GM12865 (cell line): Measurements from ENCODE around the gene LRP1-AS.

ENCODE experiments used
- DNase-seq: peaks from one replicate; pipeline ENCODE4 v3.0.0; 2010; ENCODE audit warnings: low read depth
- H3K4me3 ChIP-seq: 2 replicates; pipeline ENCODE4 v1.5.1; 2011; ENCODE audit warnings: mild to moderate bottlenecking, low read depth, low read length, control low read depth
- TF ChIP-seq, protein P1 (sequence below): IDR thresholded peaks from 2 replicates; pipeline ENCODE4 v1.5.1; 2011; ENCODE audit warnings: low read length, control low read depth, low read depth, inconsistent platforms; ENCODE audit not compliant: insufficient read depth; ENCODE audit errors: missing control alignments

LRP1-AS gene

DNA sequence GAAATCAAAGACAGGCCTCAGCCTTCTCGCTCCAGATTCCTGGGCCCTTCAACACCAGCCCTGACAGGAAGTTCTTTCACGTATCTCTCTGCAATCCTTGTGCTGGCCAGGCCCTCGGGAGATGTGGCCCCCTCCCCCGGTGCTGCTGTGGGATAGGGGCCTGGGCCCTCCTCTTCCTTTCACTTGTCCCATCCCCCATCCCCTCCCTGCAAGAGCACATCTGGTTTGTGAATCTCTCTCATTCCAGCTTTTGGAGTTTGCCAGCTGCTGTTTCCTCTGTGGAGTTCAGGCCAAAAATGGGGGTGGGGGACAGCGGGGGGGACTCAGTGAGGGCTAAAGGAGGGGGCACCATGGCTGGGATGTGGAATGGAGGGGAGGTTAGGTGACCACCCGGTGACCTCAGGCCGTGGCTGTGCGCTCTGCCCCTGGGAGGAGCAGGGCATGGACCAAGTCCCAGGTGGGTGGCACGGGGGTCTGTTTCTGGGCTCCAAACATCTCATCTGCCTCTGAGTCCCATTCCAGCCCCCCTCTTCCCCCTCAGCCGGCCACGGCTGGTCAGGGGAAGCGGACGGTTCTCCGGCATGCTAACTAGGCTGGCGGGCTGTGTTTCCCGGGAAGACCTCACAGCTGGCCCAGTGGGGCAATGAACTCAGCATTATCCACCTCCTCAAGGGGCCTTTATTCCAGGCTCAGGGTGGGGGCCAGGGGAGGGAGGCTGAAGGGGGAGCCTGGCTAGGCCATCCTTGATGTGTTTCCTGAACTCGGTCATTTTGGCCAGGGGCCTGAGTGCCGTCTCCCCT, 11.7 kb downstream of the LRP1-AS start:
- TF ChIP-seq, protein P1, sequence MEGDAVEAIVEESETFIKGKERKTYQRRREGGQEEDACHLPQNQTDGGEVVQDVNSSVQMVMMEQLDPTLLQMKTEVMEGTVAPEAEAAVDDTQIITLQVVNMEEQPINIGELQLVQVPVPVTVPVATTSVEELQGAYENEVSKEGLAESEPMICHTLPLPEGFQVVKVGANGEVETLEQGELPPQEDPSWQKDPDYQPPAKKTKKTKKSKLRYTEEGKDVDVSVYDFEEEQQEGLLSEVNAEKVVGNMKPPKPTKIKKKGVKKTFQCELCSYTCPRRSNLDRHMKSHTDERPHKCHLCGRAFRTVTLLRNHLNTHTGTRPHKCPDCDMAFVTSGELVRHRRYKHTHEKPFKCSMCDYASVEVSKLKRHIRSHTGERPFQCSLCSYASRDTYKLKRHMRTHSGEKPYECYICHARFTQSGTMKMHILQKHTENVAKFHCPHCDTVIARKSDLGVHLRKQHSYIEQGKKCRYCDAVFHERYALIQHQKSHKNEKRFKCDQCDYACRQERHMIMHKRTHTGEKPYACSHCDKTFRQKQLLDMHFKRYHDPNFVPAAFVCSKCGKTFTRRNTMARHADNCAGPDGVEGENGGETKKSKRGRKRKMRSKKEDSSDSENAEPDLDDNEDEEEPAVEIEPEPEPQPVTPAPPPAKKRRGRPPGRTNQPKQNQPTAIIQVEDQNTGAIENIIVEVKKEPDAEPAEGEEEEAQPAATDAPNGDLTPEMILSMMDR, result no peak
- H3K4me3 ChIP-seq, result no peak overlapping the region
- DNase-seq, result no peak

- DNase-seq, result no peak
- TF ChIP-seq, protein P1, result no peak
- H3K4me3 ChIP-seq, result no peak overlapping the region
Observed at GRCh38 chr12:57134949-57135348, 12.5 kb downstream of the LRP1-AS start.

DNA sequence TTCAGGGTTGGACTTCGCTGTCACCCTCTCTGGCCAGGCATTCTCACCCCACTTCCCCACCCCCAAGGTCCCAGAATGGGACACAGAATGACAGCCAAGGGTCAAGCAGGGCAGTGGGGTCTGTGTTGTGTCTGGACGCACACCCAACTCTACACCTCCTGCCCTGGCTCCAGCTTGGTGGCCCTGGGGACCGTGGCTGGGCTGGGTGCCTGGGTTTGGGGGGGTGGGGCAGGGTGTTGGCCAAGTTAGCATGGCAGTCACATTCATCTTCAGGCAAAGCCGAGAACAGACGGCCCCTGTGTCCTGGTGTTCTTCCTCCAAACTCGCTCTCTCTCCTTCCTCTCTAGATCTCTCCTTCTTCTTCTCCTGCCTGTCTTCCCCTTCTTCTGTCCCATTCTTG, 13.5 kb downstream of the LRP1-AS start:
- no peak overlapping the region for H3K4me3 ChIP-seq
- no peak for DNase-seq
- TF ChIP-seq, protein P1, result no peak

DNA sequence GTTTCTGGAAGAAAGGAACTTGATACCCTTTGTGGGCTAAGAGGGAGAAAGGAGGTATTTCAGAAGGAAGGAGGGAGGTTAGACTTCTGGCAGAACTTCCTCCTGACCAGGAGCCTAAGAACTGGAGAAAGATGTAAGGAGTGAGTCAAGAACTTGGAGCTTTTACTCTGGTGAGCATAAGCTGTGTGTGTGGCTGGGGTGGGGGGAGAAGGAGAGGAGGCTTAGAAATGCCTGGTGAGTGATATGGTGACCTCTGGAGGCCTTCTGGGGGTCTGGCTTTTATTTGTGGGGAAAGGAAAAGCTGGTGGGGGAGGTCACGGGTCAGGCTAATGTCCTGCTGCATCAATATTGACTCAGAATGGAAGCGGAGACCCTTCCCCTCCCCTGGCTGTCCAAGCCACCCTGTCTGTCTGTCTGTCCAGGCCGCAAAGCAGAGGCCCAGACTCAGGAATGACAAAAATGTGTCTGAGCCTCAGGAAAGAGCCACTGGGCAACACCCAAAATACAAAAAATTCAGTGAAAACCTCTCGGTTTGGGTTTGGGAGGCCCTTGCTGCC, 14.3 kb downstream of the LRP1-AS start:
- H3K4me3 ChIP-seq, result no peak overlapping the region
- DNase-seq, result no peak
- TF ChIP-seq, protein P1, result no peak

GRCh38 chr12:57131896-57132744, 15.3 kb downstream of the LRP1-AS start:
- no peak overlapping the region for H3K4me3 ChIP-seq
- DNase-seq, result no peak
- TF ChIP-seq, protein P1, result no peak

DNA sequence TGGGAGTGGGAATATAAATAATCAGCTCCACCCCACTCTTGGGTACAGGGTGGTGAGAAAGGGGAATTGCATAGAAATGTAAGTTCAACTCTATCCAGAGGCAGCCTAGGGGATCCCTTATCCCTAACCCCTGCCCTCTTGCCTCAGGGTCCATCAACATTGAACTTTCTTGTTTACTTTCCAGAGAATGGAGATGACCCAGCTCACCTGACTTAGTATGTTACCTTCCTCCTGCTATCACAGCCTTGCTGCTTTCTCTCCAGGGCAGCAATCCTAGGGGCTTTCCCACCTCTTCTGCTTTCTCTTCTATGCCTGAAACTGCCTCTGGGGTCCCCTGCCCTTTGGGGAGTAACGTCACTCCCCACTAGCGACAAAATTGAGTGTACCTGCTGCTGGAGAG, 16.5 kb downstream of the LRP1-AS start:
- no peak overlapping the region for H3K4me3 ChIP-seq
- TF ChIP-seq, protein P1, result no peak
- no peak for DNase-seq
